GM13976 (cell line): Measurements from ENCODE around the gene XPA.

Source experiments
- DNase-seq: peaks from one replicate; pipeline ENCODE4 v3.0.0; 2012; ENCODE audit warnings: low spot score
- in situ Hi-C: fragments of 300-500 bp; cut with MboI; formaldehyde crosslinking; loops from one replicate; pipeline ENCODE4 v1.12.0; 2022; ENCODE audit warnings: low sequenced_read_pairs, mixed read lengths, inconsistent platforms; ENCODE audit not compliant: unreplicated experiment
- TF ChIP-seq, protein P1 (sequence below): IDR thresholded peaks from 2 replicates; pipeline ENCODE4 v1.5.1; 2012; ENCODE audit warnings: borderline replicate concordance, mild to moderate bottlenecking; ENCODE audit not compliant: insufficient read depth; ENCODE audit errors: extremely low read depth, missing control alignments, control extremely low read depth

Gene XPA

DNA sequence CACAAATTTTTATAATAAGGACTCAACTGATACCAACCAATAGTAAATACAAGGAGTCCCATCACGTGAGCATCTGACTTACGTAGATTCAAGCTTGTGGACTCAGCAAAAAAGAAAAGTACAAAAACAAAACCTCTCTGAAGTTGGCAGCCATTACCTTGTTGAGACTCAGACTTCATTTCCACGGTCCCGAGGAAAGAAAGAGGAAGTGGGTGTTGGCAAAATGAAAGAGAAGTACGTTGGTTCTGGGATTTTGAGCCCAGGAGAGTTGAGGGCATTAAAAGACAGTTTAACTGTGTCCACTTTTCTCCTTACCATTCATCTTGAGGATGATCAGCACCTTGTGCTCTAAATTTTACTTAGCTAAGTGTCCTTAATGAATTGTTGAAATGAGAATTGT lies 36.8 kb downstream of the XPA start:
- TF ChIP-seq, protein P1, sequence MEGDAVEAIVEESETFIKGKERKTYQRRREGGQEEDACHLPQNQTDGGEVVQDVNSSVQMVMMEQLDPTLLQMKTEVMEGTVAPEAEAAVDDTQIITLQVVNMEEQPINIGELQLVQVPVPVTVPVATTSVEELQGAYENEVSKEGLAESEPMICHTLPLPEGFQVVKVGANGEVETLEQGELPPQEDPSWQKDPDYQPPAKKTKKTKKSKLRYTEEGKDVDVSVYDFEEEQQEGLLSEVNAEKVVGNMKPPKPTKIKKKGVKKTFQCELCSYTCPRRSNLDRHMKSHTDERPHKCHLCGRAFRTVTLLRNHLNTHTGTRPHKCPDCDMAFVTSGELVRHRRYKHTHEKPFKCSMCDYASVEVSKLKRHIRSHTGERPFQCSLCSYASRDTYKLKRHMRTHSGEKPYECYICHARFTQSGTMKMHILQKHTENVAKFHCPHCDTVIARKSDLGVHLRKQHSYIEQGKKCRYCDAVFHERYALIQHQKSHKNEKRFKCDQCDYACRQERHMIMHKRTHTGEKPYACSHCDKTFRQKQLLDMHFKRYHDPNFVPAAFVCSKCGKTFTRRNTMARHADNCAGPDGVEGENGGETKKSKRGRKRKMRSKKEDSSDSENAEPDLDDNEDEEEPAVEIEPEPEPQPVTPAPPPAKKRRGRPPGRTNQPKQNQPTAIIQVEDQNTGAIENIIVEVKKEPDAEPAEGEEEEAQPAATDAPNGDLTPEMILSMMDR: no peak
- in situ Hi-C loops: no loop called here
- no peak for DNase-seq

DNA sequence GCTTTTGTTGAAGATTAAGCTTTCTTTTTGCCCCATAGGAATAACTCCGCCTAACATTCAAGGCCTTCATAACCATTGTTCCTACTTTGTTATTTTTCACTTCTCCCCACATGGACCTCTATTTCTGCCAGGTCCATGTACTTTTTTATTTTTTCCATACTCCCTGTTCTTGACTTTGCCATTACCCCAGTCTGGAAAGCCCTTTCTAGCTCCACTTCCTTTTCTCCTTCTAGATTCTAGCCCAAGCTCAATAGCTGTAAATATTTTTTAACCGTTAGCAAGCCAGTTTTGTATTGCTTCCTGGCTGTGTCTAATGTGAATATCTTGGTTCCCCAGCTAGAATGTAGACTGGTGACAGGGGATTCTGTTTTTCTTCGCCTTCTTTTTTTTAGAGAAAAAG lies 37.4 kb downstream of the XPA start:
- TF ChIP-seq, protein P1: no peak
- in situ Hi-C loops: no loop called here
- no peak for DNase-seq

DNA sequence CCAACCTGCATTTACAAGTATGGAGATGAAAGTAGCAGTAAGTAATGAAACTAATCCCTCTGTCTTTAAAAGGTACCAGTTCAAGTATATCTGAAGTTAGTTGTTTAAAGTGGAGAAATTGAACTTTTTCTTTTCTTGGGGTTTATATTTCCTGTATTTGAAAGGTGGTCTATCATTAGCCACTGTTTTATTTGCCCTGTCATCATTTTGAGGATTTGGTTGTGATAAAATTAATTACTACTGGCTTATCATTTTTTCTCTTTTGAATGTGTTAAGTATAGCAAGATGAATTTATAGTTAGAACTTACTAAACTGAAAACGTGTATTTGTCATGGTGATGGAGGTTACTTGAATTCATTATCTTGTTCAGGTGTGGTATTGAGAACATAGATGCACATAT lies 38.4 kb downstream of the XPA start:
- TF ChIP-seq, protein P1: no peak
- no peak for DNase-seq
- in situ Hi-C loops: no loop called here

DNA sequence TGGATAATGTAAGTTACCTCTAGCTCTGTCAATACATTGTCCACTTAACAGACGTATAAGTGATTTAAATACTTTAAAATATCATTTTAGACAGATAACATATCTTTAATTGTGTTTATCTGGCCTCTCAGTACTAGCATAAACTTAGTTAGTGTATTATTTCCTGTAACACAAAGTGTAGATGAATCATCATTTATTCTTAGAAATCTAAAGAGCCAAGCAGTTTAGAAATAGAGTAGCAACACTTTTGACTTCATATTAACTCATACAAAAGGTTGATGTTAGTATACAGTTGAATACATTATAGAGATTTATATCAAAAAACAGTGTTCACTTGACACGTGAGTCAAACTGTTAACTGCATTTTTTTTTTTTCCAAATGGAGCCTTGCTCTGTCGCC lies 45.5 kb downstream of the XPA start:
- in situ Hi-C loops: no loop called here
- no peak for DNase-seq
- TF ChIP-seq, protein P1: no peak

DNA sequence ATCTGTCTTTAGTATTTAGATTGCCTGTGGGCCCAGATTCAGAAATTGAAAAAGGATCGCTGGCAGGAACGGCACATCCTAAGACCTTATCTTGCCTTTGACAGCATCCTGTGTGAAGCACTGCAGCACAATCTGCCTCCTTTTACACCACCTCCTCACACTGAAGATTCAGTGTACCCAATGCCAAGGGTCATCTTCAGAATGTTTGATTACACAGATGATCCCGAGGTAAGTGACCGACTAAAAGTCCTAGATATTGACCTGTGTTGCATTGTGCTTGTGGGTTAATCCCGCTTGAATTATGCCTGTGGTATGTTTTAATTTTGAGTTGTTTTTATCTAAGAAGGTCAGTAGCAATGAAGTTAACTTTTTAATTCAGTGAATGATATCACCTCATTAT lies 49.1 kb downstream of the XPA start:
- no peak for DNase-seq
- in situ Hi-C loops: no loop called here
- TF ChIP-seq, protein P1: no peak

DNA sequence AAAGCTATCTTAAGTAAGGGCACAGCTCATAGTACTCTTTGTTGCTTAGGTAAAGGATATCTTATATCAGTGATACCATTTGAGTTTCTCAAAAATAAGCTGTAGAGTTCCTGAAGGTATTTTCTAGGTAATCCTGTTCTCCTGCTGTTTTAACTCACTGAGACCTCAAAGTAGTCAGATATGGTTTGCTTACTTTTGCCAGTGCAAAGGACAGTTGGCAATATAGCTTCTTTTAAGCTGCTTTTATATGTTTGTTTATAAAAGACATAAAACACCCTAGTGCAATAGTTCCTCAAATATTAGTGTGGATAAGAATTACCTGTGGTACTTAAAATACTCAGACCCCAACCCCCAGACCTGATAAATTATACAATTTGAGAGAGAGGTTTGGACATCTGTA lies 51.4 kb downstream of the XPA start:
- in situ Hi-C loops: no loop called here
- DNase-seq: no peak
- TF ChIP-seq, protein P1: no peak

DNA sequence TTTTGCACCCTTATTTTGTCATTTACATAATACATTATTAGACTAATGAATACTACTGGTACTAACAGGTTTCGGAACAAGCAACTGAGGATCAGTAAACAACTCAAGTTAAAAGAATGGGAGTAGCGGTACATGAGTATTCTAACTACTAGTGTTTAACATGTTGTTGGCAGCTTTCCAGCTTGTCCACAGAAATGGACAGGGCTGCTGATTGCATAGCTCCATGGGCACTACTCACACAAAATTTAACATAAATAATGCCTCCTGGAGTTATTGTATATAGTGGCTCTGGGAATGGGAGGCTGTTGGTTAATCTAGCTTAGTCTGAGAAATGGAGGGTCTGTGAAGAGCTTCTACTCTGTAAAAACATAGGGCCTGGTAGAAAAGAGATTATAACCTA lies 56.8 kb downstream of the XPA start:
- TF ChIP-seq, protein P1: no peak
- no peak for DNase-seq
- in situ Hi-C loops: no loop called here
